Measurements from ENCODE around the gene SREBF2.

- TF ChIP-seq PHF8 (IDR thresholded peaks at IDR 0.05; ENCODE audit: borderline replicate concordance, low read length) (no peak), CREM (IDR thresholded peaks at IDR 0.05; ENCODE audit: low read depth) (no peak), CTCF (IDR thresholded peaks at IDR 0.05 in 2 of 3, conservative IDR thresholded peaks at IDR 0.05 in 1 of 3; ENCODE audit: insufficient read depth in 2 of 3, low read depth in 1 of 3, low read length in 3 of 3) (no peak)
Measured at GRCh38 chr22:41909310-41910049, 76.6 kb downstream of the SREBF2 start.
